Liver (tissue), 3 donors: ENCODE data around the gene MTARC2.

ENCODE experiments used
- EGR1 ChIP-seq, 2 donors: IDR thresholded peaks; 2 replicates each; pipeline ENCODE4 v1.6.1; 2016 to 2018; ENCODE audit warnings: antibody characterized with exemption in 2 of 2, low read depth in 2 of 2
- FOXA1 ChIP-seq: IDR thresholded peaks from 2 replicates; pipeline ENCODE4 v1.6.1; 2016; ENCODE audit warnings: antibody characterized with exemption
- GABPA ChIP-seq, 2 donors: IDR thresholded peaks in 1 of 2; conservative IDR thresholded peaks in 1 of 2; 2 replicates each; pipeline ENCODE4 v1.6.1; 2016; ENCODE audit warnings: antibody characterized with exemption in 2 of 2, mild to moderate bottlenecking in 1 of 2, moderate library complexity in 1 of 2
- HNF4A ChIP-seq, 2 donors: conservative IDR thresholded peaks; 2 replicates each; pipeline ENCODE4 v1.6.1; 2016; ENCODE audit warnings: antibody characterized with exemption in 2 of 2, mild to moderate bottlenecking in 2 of 2
- JUND ChIP-seq, 2 donors: IDR thresholded peaks; 2 replicates each; pipeline ENCODE4 v1.6.1; 2016; ENCODE audit warnings: antibody characterized with exemption in 2 of 2
- RAD21 ChIP-seq, 2 donors: IDR thresholded peaks; 2 replicates each; pipeline ENCODE4 v1.6.1; 2016; ENCODE audit warnings: antibody characterized with exemption in 2 of 2, mild to moderate bottlenecking in 2 of 2
- RXRA ChIP-seq, 2 donors: IDR thresholded peaks; 2 replicates each; pipeline ENCODE4 v1.6.1; 2017 to 2018; ENCODE audit warnings: antibody characterized with exemption in 2 of 2, mild to moderate bottlenecking in 1 of 2
- SP1 ChIP-seq: IDR thresholded peaks from 2 replicates; pipeline ENCODE4 v1.6.1; 2018; ENCODE audit warnings: antibody characterized with exemption, mild to moderate bottlenecking
- TAF1 ChIP-seq: conservative IDR thresholded peaks from 2 replicates; pipeline ENCODE4 v1.6.1; 2016; ENCODE audit warnings: antibody characterized with exemption, mild to moderate bottlenecking
- TF ChIP-seq, protein P1 (sequence below): fragments of 150-350 bp; IDR thresholded peaks from 2 replicates; pipeline ENCODE4 v1.5.1; 2017; ENCODE audit warnings: improper control_type of control experiment, low read depth, low read length; ENCODE audit not compliant: missing input control
- TF ChIP-seq, protein P2 (sequence below): IDR thresholded peaks from 2 replicates; pipeline ENCODE4 v1.6.1; 2016; ENCODE audit warnings: antibody characterized with exemption, mild to moderate bottlenecking
- TF ChIP-seq, protein P3 (sequence below): IDR thresholded peaks from 2 replicates; pipeline ENCODE4 v1.6.1; 2016; ENCODE audit warnings: antibody characterized with exemption
- TF ChIP-seq, protein P4 (sequence below): IDR thresholded peaks from 2 replicates; pipeline ENCODE4 v1.6.1; 2016; ENCODE audit warnings: antibody characterized with exemption
- TF ChIP-seq, protein P5 (sequence below): IDR thresholded peaks from 2 replicates; pipeline ENCODE4 v1.6.1; 2016; ENCODE audit warnings: antibody characterized with exemption
- donor health status: healthy.
- donor health status: healthy.

DNA sequence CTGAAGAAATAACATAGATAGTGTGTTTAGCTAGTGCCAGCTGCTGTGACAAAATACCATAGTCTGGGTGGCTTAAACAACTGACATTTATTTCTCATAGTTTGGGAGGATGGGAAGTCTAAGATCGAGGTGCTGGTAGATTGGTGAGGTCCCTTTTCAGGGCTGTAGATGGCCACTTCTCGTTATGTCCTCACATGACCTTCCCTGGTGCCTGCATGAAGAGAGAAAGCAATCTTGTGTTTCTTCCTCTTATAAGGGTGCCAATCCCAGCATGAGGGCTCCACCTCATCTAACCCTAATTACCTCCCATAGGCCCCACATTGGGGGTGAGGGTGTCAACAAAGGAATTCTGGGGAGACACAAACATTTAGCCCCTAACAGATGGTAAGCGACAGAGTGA, 9.3 kb downstream of the MTARC2 start:
- TF ChIP-seq HNF4A (conservative IDR thresholded peaks at IDR 0.05), result no peak
- no peak for TF ChIP-seq JUND (IDR thresholded peaks at IDR 0.05)
- TF ChIP-seq, protein P1, sequence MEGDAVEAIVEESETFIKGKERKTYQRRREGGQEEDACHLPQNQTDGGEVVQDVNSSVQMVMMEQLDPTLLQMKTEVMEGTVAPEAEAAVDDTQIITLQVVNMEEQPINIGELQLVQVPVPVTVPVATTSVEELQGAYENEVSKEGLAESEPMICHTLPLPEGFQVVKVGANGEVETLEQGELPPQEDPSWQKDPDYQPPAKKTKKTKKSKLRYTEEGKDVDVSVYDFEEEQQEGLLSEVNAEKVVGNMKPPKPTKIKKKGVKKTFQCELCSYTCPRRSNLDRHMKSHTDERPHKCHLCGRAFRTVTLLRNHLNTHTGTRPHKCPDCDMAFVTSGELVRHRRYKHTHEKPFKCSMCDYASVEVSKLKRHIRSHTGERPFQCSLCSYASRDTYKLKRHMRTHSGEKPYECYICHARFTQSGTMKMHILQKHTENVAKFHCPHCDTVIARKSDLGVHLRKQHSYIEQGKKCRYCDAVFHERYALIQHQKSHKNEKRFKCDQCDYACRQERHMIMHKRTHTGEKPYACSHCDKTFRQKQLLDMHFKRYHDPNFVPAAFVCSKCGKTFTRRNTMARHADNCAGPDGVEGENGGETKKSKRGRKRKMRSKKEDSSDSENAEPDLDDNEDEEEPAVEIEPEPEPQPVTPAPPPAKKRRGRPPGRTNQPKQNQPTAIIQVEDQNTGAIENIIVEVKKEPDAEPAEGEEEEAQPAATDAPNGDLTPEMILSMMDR, result no peak
- no peak for TF ChIP-seq FOXA1
- TF ChIP-seq, protein P2, sequence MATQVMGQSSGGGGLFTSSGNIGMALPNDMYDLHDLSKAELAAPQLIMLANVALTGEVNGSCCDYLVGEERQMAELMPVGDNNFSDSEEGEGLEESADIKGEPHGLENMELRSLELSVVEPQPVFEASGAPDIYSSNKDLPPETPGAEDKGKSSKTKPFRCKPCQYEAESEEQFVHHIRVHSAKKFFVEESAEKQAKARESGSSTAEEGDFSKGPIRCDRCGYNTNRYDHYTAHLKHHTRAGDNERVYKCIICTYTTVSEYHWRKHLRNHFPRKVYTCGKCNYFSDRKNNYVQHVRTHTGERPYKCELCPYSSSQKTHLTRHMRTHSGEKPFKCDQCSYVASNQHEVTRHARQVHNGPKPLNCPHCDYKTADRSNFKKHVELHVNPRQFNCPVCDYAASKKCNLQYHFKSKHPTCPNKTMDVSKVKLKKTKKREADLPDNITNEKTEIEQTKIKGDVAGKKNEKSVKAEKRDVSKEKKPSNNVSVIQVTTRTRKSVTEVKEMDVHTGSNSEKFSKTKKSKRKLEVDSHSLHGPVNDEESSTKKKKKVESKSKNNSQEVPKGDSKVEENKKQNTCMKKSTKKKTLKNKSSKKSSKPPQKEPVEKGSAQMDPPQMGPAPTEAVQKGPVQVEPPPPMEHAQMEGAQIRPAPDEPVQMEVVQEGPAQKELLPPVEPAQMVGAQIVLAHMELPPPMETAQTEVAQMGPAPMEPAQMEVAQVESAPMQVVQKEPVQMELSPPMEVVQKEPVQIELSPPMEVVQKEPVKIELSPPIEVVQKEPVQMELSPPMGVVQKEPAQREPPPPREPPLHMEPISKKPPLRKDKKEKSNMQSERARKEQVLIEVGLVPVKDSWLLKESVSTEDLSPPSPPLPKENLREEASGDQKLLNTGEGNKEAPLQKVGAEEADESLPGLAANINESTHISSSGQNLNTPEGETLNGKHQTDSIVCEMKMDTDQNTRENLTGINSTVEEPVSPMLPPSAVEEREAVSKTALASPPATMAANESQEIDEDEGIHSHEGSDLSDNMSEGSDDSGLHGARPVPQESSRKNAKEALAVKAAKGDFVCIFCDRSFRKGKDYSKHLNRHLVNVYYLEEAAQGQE, result no peak
- TF ChIP-seq SP1, result no peak
- TF ChIP-seq, protein P3, sequence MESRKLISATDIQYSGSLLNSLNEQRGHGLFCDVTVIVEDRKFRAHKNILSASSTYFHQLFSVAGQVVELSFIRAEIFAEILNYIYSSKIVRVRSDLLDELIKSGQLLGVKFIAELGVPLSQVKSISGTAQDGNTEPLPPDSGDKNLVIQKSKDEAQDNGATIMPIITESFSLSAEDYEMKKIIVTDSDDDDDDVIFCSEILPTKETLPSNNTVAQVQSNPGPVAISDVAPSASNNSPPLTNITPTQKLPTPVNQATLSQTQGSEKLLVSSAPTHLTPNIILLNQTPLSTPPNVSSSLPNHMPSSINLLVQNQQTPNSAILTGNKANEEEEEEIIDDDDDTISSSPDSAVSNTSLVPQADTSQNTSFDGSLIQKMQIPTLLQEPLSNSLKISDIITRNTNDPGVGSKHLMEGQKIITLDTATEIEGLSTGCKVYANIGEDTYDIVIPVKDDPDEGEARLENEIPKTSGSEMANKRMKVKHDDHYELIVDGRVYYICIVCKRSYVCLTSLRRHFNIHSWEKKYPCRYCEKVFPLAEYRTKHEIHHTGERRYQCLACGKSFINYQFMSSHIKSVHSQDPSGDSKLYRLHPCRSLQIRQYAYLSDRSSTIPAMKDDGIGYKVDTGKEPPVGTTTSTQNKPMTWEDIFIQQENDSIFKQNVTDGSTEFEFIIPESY, result no peak
- TF ChIP-seq RAD21 (IDR thresholded peaks at IDR 0.05), result no peak
- no peak for TF ChIP-seq GABPA (IDR thresholded peaks at IDR 0.05 in 1 of 2, conservative IDR thresholded peaks at IDR 0.05 in 1 of 2)
- TF ChIP-seq TAF1, result no peak
- TF ChIP-seq RXRA (IDR thresholded peaks at IDR 0.05), result no peak
- TF ChIP-seq, protein P4, sequence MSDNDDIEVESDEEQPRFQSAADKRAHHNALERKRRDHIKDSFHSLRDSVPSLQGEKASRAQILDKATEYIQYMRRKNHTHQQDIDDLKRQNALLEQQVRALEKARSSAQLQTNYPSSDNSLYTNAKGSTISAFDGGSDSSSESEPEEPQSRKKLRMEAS, result no peak
- TF ChIP-seq, protein P5, sequence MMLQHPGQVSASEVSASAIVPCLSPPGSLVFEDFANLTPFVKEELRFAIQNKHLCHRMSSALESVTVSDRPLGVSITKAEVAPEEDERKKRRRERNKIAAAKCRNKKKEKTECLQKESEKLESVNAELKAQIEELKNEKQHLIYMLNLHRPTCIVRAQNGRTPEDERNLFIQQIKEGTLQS, result no peak
- no peak for TF ChIP-seq EGR1 (IDR thresholded peaks at IDR 0.05; ENCODE audit: low read depth in 2 of 2)
